GM19395 (cell line): Measurements from ENCODE around the gene UBE2E2.

ENCODE experiments used
- ATAC-seq: cut with Tn5 transposase; IDR thresholded peaks from one replicate; pipeline ENCODE4 v1.9.1; 2021; ENCODE audit warnings: mild to moderate bottlenecking, moderate library complexity; ENCODE audit not compliant: unreplicated experiment

The UBE2E2 gene

DNA sequence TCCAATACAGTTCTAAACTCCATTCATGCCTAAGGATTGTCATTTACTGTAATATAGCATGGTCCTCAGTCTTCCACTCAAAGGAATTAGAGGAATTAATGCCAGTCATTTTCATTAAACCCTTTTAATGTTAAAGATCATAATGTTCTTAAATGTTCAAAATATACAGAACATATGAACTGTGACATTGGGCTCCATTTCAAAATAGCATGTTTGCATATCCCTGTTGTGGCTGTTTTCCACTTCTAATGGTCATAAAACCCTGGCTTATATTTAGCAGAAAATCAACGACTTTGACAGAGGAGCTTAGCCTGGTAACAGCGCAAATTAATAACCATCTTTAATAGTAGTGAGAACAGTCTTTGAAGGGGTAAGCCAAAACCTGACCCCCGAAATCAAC is 260.7 kb downstream of the UBE2E2 start:
- ATAC-seq = no peak

- ATAC-seq = no peak
These were observed 262.4 kb downstream of the UBE2E2 start for GRCh38 chr3:23465569-23465968.

DNA sequence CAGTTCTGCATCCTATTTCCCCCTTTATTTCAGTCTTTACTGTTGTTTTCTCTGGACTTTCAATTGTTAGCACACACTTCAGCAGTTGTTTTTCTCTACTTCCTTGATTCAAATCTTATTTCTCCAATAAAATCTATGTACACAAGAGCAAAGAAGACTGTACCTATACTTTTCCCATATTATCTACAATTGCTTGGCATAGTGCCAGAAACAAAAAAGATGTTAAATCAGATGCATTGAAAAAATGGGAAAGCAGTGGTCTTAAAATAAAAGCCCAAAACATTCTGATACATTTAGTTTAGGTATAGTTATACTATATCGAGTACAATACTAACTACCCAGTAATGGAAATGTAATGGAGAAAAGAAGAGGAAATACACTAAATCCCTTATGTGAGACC is 265.1 kb downstream of the UBE2E2 start:
- no peak for ATAC-seq

DNA sequence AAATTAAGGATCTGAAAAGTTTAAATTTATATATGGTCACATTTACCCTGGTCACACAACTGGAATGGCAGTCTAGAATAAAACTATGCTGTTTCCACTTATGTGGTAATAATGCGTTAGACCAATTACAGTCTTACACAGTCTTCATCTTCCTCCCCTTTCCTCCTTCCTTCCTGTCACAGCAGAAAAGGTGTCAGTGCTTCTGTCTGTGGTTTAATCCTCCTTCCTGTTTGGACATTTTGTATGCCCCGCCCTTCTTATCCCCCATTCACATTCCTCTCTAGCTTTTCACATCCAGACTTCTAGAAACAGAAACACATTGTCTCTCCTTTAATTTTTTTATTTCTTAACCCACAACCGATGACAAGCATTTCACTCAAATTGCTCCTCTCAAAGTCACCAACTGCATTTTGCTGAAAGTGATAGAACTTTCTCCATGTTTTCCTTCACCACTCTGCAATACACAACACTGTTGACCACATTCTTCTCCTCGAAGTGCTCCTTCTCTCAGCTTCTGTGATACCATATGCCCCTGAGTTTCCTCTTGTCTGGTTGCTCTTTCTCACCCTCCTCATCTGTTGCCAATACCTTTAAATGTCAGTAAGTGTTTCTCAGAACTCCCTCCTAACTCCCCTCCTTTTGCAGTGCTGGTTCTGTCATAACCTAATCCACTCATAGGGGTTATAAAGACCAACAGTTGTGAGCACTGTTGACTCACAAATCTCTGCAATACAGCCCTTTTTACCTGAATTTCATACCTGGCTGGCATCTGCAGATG is 271.6 kb downstream of the UBE2E2 start:
- ATAC-seq = no peak

DNA sequence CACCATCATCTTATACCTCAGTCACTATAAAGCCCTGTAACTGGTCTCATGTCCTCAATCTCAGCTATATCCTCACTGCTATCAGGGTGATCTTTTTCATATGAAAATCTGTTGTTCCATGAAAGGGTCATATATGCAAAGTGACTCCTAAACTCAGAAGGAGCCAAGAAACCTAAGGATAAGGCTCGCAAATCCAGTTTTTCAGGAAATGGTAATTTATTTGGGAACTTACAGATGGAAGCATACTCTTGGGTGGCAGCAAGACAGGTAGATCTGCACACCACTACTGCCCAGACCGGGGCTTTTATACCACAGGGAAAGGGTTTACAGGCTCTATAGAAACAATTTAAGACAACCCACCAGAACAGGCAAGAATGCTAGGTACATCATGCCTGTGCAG is 272.3 kb downstream of the UBE2E2 start:
- ATAC-seq = no peak

DNA sequence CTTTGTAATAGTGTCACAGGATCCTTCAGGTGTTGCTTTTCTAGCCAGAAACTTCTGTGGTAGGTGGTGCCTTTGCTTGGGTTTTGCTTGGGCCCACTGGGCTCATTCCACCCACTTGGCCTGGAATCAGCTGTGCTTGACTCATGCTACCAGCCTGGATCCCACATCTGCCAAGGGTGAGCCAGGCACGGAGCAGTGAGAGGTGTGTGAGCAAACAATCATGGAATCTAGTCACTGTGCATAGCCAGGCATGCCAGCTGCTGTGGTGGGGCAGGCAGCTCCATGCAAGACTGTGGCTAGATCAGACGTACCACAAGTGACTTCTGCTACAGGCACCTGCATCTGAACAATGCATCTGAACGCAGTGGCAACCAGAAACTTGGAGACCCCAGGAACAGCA is 275.9 kb downstream of the UBE2E2 start:
- no peak for ATAC-seq

- no peak for ATAC-seq
These were observed 276.6 kb downstream of the UBE2E2 start for GRCh38 chr3:23479615-23480328.

DNA sequence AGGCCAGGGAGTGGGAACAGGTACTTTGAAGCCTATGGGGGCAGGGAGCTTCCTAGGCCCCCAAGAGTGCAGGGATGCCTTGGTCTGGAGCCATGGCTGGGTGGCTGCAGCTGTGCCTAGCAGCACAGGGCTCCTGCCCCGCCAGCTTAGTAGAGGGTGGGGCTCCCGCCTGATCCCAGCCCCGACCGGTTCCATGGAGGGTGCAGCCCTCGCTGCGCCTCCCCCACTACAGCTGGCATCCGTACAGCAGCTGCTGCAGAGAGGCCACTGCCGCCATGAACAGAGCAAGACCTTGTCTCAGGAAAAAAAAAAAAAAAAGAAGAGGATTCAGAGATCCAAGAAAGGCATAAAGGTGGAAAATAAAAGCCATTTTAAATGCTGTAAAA is 277.2 kb downstream of the UBE2E2 start:
- no peak for ATAC-seq

DNA sequence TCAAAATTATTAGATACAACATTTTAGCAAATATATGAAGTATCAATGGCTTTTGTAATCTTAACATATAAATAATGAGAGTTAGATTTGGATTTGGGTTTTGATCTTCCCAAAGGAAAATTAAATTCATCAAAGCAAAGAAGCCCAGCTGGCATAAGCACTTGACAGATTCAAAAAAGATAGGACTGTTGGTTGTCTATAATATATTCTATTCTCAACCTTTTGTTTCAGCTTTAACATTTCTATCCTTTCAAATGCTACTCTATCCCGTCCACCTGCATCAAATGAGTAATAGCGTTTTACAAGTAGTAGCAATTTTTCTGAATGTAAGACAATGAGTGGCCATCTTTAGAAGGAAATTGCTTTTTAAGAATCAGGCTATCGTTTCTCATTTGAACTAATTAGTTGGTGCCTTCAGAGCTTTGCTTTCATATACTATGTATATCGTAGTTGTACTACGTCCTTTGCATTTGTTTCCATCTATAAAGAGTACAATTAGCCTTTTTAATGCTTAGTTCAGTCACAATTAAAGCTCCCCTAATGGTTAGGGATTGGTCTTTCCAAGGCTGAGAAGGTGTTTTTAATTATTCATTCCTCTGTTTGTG is 278.0 kb downstream of the UBE2E2 start:
- ATAC-seq = no peak

- ATAC-seq = peak; percentile 62
These were observed 278.6 kb downstream of the UBE2E2 start for GRCh38 chr3:23481616-23482278.

GRCh38 chr3:23484386-23484785 is 281.3 kb downstream of the UBE2E2 start:
- ATAC-seq = no peak

GRCh38 chr3:23485922-23486321 is 282.8 kb downstream of the UBE2E2 start:
- no peak for ATAC-seq

DNA sequence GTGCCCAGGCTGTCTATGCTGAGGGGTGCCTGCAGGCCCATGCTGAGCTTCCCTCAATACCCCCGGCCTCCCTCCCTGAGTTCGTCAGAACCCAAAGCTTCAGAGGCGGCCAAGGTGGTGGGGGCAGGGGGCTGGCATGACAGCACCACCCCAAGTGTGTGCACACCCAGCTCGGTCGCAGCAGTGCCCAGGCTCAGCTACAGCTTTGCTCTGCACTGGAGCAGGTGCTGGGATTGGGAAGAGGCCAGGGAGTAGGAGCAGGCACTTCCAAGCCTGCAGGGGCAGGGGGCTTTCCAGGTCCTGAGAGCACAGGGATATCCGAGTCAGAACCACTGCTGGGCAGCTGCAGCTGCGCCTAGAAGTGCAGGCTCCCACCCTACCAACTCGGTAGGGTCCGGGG is 283.9 kb downstream of the UBE2E2 start:
- ATAC-seq = no peak

DNA sequence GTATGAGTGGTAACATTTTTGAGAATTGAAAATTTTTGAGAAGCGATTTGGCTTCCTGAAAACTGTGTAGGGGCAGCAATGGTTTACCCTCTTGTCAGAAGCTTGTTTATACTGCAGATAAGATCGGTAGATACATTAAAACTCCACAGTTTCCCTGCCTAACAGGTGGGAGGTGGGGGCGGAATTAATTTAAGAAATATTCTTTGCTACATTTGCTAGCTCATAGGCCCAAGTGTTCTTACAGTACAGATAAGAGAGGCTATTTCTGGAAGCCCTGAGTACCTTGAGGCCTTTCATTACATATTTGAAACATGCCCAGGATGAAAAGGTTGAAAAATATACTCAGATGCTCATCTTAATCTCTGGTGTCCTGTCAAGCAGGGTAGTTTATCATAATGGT is 285.5 kb downstream of the UBE2E2 start:
- no peak for ATAC-seq

GRCh38 chr3:23489300-23490158 is 286.4 kb downstream of the UBE2E2 start:
- no peak for ATAC-seq

DNA sequence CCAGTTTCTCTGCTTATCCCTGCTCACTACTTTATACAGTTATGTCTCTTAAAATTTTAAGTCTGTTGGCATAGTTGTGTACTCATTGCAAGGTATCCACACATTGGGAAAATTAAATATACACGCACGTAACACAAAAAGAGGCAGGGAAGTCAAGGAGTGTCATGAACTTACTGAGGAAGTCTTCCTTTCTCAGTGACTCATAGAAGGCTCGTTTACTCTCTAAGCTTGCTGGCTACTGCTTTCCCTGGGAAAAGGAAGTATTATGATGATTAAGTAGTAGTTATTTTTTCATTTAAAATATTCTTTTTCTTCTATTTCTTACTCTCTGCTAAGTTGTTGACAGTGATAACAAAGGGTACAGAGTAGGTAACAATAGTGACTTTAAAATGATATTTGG is 287.3 kb downstream of the UBE2E2 start:
- ATAC-seq = no peak

DNA sequence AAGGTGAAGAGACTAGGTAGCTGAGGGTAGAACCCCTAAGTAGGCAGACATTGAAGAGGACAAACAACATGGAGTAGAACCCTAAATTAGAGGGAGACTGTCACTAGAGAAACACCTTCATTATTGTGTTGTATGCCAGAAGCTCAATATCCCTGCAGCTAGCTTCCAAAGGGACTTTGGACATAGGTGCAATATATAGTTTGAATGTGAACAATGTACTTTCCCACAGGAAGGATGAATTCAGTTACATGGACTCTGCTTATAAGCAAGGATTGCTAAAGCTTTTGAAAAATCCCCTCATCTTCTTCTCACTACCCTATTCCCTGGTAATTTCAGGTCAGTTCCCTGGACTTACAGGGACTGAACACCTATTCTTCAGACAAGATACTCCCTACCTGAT is 288.9 kb downstream of the UBE2E2 start:
- no peak for ATAC-seq

- ATAC-seq = no peak
These were observed 290.8 kb downstream of the UBE2E2 start for GRCh38 chr3:23493889-23494288.

- no peak for ATAC-seq
These were observed 291.8 kb downstream of the UBE2E2 start for GRCh38 chr3:23494967-23495366.

GRCh38 chr3:23495507-23495906 is 292.4 kb downstream of the UBE2E2 start:
- ATAC-seq = no peak

DNA sequence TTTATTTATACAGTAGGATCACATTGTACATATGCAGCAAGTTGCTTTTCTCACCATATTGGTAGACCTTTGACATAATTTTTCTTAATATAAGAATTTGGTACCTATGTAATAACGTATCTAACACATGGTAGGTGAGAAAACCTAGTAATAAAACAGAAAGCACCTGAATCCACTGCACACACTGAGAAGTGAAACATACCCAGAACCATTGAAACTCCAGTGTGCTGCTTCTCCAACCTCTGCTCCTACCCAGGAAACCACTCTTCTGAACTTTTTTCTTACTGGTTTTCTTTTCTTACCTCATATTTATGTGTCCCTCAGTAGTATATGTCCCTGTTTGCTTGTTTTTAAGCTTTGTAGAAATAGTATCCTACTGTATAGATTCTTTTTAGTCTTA is 293.0 kb downstream of the UBE2E2 start:
- peak; percentile 92 for ATAC-seq
